GOT3 (cell line): ENCODE data around the gene SRCAP.

ENCODE experiments used
- DNase-seq: peaks from one replicate; lab custom pipeline; 2025; ENCODE audit warnings: mixed read lengths; lab: John Stamatoyannopoulos, UW

The SRCAP gene

GRCh38 chr16:30736995-30737793 is 38.2 kb downstream of the SRCAP start:
- no peak for DNase-seq

GRCh38 chr16:30737794-30738648 is 39.0 kb downstream of the SRCAP start:
- no peak for DNase-seq

GRCh38 chr16:30738984-30739951 is 40.3 kb downstream of the SRCAP start:
- no peak for DNase-seq

GRCh38 chr16:30740364-30741251 is 41.6 kb downstream of the SRCAP start:
- DNase-seq: no peak

- no peak for DNase-seq
Observed at GRCh38 chr16:30741461-30741914, 42.5 kb downstream of the SRCAP start.

- no peak for DNase-seq
Observed at GRCh38 chr16:30743716-30744115, 44.7 kb downstream of the SRCAP start.

- no peak for DNase-seq
Observed at GRCh38 chr16:30744183-30744582, 45.2 kb downstream of the SRCAP start.

GRCh38 chr16:30745082-30745481 is 46.1 kb downstream of the SRCAP start:
- no peak for DNase-seq

GRCh38 chr16:30746638-30747175 is 47.7 kb downstream of the SRCAP start:
- DNase-seq: no peak

GRCh38 chr16:30747331-30747730 is 48.4 kb downstream of the SRCAP start:
- no peak for DNase-seq

- DNase-seq: peak; percentile 92
Observed at GRCh38 chr16:30747799-30748633, 49.0 kb downstream of the SRCAP start, which contains the start of gene PHKG2. Gene PHKG2, plus strand, starts transcription at chr16:30748425. Its CDS starts 396 bp downstream, at chr16:30748821.

GRCh38 chr16:30748634-30749445 is 49.9 kb downstream of the SRCAP start:
- no peak for DNase-seq

GRCh38 chr16:30750201-30750600 is 51.2 kb downstream of the SRCAP start:
- no peak for DNase-seq

GRCh38 chr16:30750876-30751465 is 52.0 kb downstream of the SRCAP start:
- no peak for DNase-seq

GRCh38 chr16:30753596-30753995 is 54.6 kb downstream of the SRCAP start:
- no peak for DNase-seq

GRCh38 chr16:30755955-30756780 is 57.2 kb downstream of the SRCAP start:
- no peak for DNase-seq

- DNase-seq: no peak
Observed at GRCh38 chr16:30756781-30757100, 57.8 kb downstream of the SRCAP start.
